GM12874 (cell line): ENCODE results near the gene PLRG1.

Experiments
- TF ChIP-seq, protein P1 (sequence below): IDR thresholded peaks from 2 replicates; pipeline ENCODE4 v1.5.1; 2011; ENCODE audit warnings: low read depth, mild to moderate bottlenecking, control low read depth, low read length, moderate library complexity; ENCODE audit not compliant: insufficient read depth

PLRG1 gene

DNA sequence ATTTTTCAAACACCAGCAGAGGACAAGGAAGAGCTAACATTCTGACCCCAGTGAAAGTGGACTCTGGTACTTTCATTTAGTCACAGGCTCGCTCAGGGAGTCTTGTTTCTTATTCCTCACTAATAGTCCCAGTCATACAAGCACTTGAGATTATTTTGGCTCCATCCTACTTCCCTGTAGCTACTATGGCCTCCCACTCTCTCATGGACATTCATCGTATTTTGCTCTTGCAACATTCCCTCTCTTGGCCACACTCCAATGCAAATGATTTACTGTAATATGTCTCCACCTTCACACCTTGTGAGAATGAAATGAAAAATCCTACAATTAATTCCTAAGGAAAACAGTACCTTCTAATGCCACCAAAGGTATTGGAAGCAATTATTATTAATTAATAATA is 21.3 kb downstream of the PLRG1 start:
- TF ChIP-seq, protein P1, sequence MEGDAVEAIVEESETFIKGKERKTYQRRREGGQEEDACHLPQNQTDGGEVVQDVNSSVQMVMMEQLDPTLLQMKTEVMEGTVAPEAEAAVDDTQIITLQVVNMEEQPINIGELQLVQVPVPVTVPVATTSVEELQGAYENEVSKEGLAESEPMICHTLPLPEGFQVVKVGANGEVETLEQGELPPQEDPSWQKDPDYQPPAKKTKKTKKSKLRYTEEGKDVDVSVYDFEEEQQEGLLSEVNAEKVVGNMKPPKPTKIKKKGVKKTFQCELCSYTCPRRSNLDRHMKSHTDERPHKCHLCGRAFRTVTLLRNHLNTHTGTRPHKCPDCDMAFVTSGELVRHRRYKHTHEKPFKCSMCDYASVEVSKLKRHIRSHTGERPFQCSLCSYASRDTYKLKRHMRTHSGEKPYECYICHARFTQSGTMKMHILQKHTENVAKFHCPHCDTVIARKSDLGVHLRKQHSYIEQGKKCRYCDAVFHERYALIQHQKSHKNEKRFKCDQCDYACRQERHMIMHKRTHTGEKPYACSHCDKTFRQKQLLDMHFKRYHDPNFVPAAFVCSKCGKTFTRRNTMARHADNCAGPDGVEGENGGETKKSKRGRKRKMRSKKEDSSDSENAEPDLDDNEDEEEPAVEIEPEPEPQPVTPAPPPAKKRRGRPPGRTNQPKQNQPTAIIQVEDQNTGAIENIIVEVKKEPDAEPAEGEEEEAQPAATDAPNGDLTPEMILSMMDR: no peak

- TF ChIP-seq, protein P1: no peak
Measured at GRCh38 chr4:154527308-154527707, 22.9 kb downstream of the PLRG1 start.

- TF ChIP-seq, protein P1: no peak
Measured at GRCh38 chr4:154526151-154526550, 24.0 kb downstream of the PLRG1 start.

DNA sequence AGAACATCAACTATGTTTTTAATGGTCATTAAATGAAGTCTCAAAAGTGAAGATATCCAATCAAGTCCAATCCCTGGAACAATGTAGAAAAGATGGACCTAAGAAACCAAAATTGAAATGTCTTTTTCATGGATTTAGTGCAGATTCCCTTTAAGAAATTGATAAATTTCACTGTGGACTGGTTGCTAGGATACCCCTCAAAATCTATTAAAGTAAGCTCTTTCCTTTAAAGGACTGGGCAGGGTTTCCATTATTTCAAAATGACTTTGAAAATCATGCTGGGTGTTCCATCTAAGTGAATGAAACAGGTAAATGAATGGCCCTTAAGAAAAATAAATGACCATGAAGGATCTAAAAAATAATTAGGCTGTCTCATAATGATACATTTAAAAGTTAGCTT is 28.6 kb downstream of the PLRG1 start:
- TF ChIP-seq, protein P1: no peak

DNA sequence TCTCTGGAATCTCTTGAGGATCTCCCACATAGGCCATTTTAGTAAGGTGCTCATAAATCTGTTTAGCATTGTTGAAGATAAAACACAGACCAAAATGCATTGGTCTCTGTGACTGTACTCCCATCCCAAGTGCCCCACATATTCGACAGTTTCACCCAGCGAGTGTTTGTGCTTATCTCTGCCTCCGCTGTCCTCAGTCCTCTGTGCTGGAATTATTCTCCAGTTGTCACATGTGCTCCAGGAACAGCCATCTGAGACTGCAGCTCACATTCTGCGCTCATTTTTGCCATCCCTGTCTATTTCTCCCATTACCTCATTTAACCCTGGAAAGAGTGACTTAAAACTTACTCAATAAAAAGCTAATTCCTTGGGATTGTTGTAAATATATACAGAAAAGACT is 31.0 kb downstream of the PLRG1 start:
- TF ChIP-seq, protein P1: no peak

DNA sequence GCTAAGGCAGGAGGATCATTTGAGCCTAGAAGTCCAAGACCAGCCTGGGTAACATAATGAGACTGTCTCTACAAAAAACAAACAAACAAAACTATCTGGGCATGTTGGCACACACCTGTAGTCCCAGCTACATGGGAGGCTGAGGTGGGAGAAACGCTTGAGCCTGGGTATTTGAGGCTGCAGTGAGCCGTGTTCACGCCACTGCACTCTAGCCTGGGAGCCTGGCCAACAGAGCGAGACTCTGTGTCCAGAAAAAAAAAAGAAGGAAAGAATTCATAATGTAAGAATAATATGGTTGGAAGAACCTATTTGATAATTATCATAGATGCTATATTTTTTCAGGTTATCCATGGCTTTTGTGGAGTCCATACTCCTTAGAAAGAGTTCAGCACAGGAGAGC is 32.6 kb downstream of the PLRG1 start:
- TF ChIP-seq, protein P1: no peak

DNA sequence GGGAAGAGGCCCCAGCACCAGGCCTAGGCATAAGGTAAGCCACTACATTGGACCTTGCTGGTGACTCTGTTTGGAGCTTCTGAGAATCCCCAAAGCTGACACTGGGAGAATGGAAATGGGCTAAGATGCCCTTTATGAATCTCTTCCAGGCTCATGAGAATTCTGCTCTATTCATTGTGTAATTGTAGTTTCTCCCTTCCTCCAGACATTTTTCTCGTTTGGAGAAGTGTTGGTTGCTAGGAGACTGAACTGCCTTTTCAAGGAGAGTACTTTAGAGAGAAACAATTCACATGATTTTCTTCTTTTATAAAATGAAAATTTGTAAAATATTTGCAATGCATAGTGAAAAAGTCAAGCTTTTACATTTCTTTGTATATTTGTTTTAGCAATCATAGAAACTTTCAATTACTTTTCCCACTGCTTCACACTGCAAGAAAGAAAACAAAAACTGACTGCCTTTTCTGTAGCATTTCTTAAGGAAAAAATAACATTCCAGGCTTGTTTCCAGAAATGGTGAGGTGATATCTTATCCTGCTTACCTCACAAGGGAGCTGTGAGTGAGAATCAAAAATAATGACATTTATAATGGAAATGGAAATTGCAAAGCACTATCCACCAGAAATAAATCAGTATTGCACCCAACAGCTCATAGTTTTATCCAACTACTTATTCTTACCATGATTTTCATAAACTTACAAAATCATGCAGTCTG is 33.7 kb downstream of the PLRG1 start:
- TF ChIP-seq, protein P1: no peak
